Activated CD4-positive, alpha-beta T cell treated with anti-CD3 and anti-CD28 coated beads for 24 hours (primary cell): ENCODE measurements around the gene ATF6.

Source experiments
- DNase-seq, 2 donors: peaks; one replicate each; pipeline ENCODE4 v3.0.0-alpha.2; 2020; ENCODE audit warnings: low read depth in 2 of 2

ATF6 gene

GRCh38 chr1:161966067-161966466 is 199.9 kb downstream of the ATF6 start:
- no peak for DNase-seq

GRCh38 chr1:161970036-161970435 is 203.9 kb downstream of the ATF6 start:
- no peak for DNase-seq

GRCh38 chr1:161970633-161971032 is 204.5 kb downstream of the ATF6 start:
- no peak for DNase-seq

- no peak for DNase-seq
Observed at GRCh38 chr1:161972828-161973227, 206.7 kb downstream of the ATF6 start.

- DNase-seq: no peak
Observed at GRCh38 chr1:161973924-161974845, 208.1 kb downstream of the ATF6 start.

GRCh38 chr1:161978011-161978790 is 212.1 kb downstream of the ATF6 start:
- no peak for DNase-seq

- DNase-seq: no peak
Observed at GRCh38 chr1:161981126-161981525, 215.0 kb downstream of the ATF6 start.

GRCh38 chr1:161981735-161982506 is 215.8 kb downstream of the ATF6 start:
- DNase-seq: no peak

- no peak for DNase-seq
Observed at GRCh38 chr1:161982507-161982895, 216.4 kb downstream of the ATF6 start.

- DNase-seq: no peak
Observed at GRCh38 chr1:161982917-161983316, 216.8 kb downstream of the ATF6 start.

- no peak for DNase-seq
Observed at GRCh38 chr1:161983725-161984124, 217.6 kb downstream of the ATF6 start.

GRCh38 chr1:161985301-161985822 is 219.2 kb downstream of the ATF6 start:
- no peak for DNase-seq

GRCh38 chr1:161986328-161986727 is 220.2 kb downstream of the ATF6 start:
- no peak for DNase-seq

- no peak for DNase-seq
Observed at GRCh38 chr1:161987303-161987702, 221.2 kb downstream of the ATF6 start.

- DNase-seq: no peak
Observed at GRCh38 chr1:161987872-161988271, 221.8 kb downstream of the ATF6 start.

- no peak for DNase-seq
Observed at GRCh38 chr1:161988413-161988812, 222.3 kb downstream of the ATF6 start.

- DNase-seq: no peak
Observed at GRCh38 chr1:161989108-161989507, 223.0 kb downstream of the ATF6 start.

GRCh38 chr1:161989786-161990185 is 223.7 kb downstream of the ATF6 start:
- no peak for DNase-seq

- DNase-seq: no peak
Observed at GRCh38 chr1:161993576-161993975, 227.5 kb downstream of the ATF6 start.

GRCh38 chr1:161994175-161994668 is 228.1 kb downstream of the ATF6 start:
- no peak for DNase-seq

GRCh38 chr1:161997152-161997551 is 231.0 kb downstream of the ATF6 start:
- no peak for DNase-seq

GRCh38 chr1:161998811-161999210 is 232.7 kb downstream of the ATF6 start:
- DNase-seq: no peak
